Uterus (tissue), 4 donors: ENCODE data around the gene ADD1. TPM values are rescaled to one million over a fixed set of nuclear protein-coding genes. Genes with fewer than 3 reads are reported as not detected.
"Not testable (repeated sequence)": the region's sequence is repeated elsewhere in the genome, so short reads cannot be mapped to it uniquely, and the experiment has no call there.

Experiments used
- DNase-seq, 2 donors: peaks; one replicate each; pipeline ENCODE4 v3.0.0-alpha.2; 2019 to 2020
- H3K27ac ChIP-seq, 2 donors: fragments of 200-600 bp; sonication (generic); 1 replicate in 1 of 2; 2 replicates in 1 of 2; pipeline ENCODE4 v1.5.1; 2016 to 2018
- H3K27me3 ChIP-seq, 2 donors: fragments of 200-600 bp; sonication (generic); one replicate each; pipeline ENCODE4 v1.5.1; 2018 to 2019; ENCODE audit warnings: control low read depth in 1 of 2
- H3K36me3 ChIP-seq, 2 donors: fragments of 200-600 bp; sonication (generic); one replicate each; pipeline ENCODE4 v1.5.1; 2019; ENCODE audit warnings: control low read depth in 1 of 2
- H3K4me1 ChIP-seq, 2 donors: fragments of 200-600 bp; sonication (generic); one replicate each; pipeline ENCODE4 v1.5.1; 2018 to 2019; ENCODE audit warnings: control low read depth in 1 of 2
- H3K4me3 ChIP-seq, 2 donors: fragments of 200-600 bp; sonication (generic); 1 replicate in 1 of 2; 2 replicates in 1 of 2; pipeline ENCODE4 v1.5.1; 2018 to 2019; ENCODE audit warnings: mild to moderate bottlenecking in 1 of 2
- H3K9me3 ChIP-seq, 2 donors: fragments of 200-600 bp; sonication (generic); one replicate each; pipeline ENCODE4 v1.5.1; 2019; ENCODE audit warnings: control low read depth in 1 of 2
- CTCF ChIP-seq, 4 experiments: fragments of 200-600 bp in 2 of 4; fragments of 450-650 bp in 2 of 4; sonication (generic) in 2 of 4; IDR thresholded peaks; one replicate each; pipeline ENCODE4 v1.5.1; 2016 to 2019; ENCODE audit warnings: antibody characterized with exemption in 4 of 4, mild to moderate bottlenecking in 2 of 4, moderate library complexity in 1 of 4
- POLR2A ChIP-seq, 2 donors: fragments of 450-650 bp; IDR thresholded peaks; one replicate each; pipeline ENCODE4 v1.6.1; 2016; ENCODE audit warnings: antibody characterized with exemption in 2 of 2, mild to moderate bottlenecking in 1 of 2, moderate library complexity in 1 of 2
- intact Hi-C: fragments of 100-400 bp; cut with DNase I; formaldehyde crosslinking; loops from one replicate; pipeline ENCODE4 v1.15.1; 2023; ENCODE audit warnings: low total_unique reads
- total RNA-seq, 4 donors: library from RNA; depleted of rRNA in 3 of 4; stranded (reverse); fragments of >200 nt in 3 of 4; gene quantifications; one replicate each; pipeline versions ENCODE4 v1.1.0 to v1.2.4, GENCODE V29; 2014 to 2023
- donor health status: DM: yes; HTN: yes; CAD: no.

The ADD1 gene
- total RNA-seq, 4 donors from 2014 or later = 161 to 403 (median 225) TPM

- Histone ChIP-seq H3K36me3 (no peaks in the 10 kb centered on the region), H3K4me1 (no peaks in the 10 kb centered on the region), H3K9me3 (no peaks in the 10 kb centered on the region), H3K27ac (no peak overlapping the region), H3K27me3 (no peaks in the 10 kb centered on the region), H3K4me3 (no peak overlapping the region)
- TF ChIP-seq CTCF (IDR thresholded peaks at IDR 0.05) = no peak
- TF ChIP-seq POLR2A (IDR thresholded peaks at IDR 0.05) = no peak
- intact Hi-C loops = loop anchor here (5.0 kb wide), 1 partner anchor 527 kb away; the partner anchor contains the start of genes CFAP99 and ZFYVE28
- DNase-seq = no peak
Observed at GRCh38 chr4:2944091-2944482, 100.4 kb downstream of the ADD1 start.

- intact Hi-C loops = loop anchor here (5.0 kb wide), 1 partner anchor 528 kb away; the partner anchor contains the start of genes CFAP99 and ZFYVE28
- no peak overlapping the region for H3K27ac ChIP-seq
- no peaks in the 10 kb centered on the region for H3K9me3 ChIP-seq
- H3K27me3 ChIP-seq = no peaks in the 10 kb centered on the region
- DNase-seq = no peak
- no peak overlapping the region for H3K4me3 ChIP-seq
- TF ChIP-seq POLR2A (IDR thresholded peaks at IDR 0.05) (no peak), CTCF (IDR thresholded peaks at IDR 0.05) (no peak)
- no peaks in the 10 kb centered on the region for H3K4me1 ChIP-seq
- no peaks in the 10 kb centered on the region for H3K36me3 ChIP-seq
Observed at GRCh38 chr4:2944586-2945526, 101.2 kb downstream of the ADD1 start.

GRCh38 chr4:2945619-2946604 lies 102.3 kb downstream of the ADD1 start:
- H3K36me3 ChIP-seq, H3K4me1 ChIP-seq, DNase-seq, H3K9me3 ChIP-seq, H3K4me3 ChIP-seq, H3K27me3 ChIP-seq, intact Hi-C loops, H3K27ac ChIP-seq: not testable (repeated sequence)

- no peaks in the 10 kb centered on the region for H3K36me3 ChIP-seq
- H3K4me3 ChIP-seq = no peak overlapping the region
- no peaks in the 10 kb centered on the region for H3K4me1 ChIP-seq
- no peaks in the 10 kb centered on the region for H3K27me3 ChIP-seq
- no peak for DNase-seq
- TF ChIP-seq POLR2A (IDR thresholded peaks at IDR 0.05) (no peak), CTCF (IDR thresholded peaks at IDR 0.05) (no peak)
- intact Hi-C loops = no loop called here
- no peaks in the 10 kb centered on the region for H3K9me3 ChIP-seq
- no peak overlapping the region for H3K27ac ChIP-seq
Observed at GRCh38 chr4:2946812-2947600, 103.4 kb downstream of the ADD1 start.

GRCh38 chr4:2947926-2948325 lies 104.3 kb downstream of the ADD1 start:
- H3K27me3 ChIP-seq = no peaks in the 10 kb centered on the region

More at GRCh38 chr4:2947926-2948325, 104.3 kb downstream of the ADD1 start:
- H3K4me1 ChIP-seq = no peaks in the 10 kb centered on the region
- H3K4me3 ChIP-seq = no peak overlapping the region
- no peak for DNase-seq
- TF ChIP-seq POLR2A (IDR thresholded peaks at IDR 0.05) = no peak
- TF ChIP-seq CTCF (IDR thresholded peaks at IDR 0.05) = no peak
- no peaks in the 10 kb centered on the region for H3K36me3 ChIP-seq
- no peak overlapping the region for H3K27ac ChIP-seq
- intact Hi-C loops = no loop called here
- H3K9me3 ChIP-seq = no peaks in the 10 kb centered on the region
